HFFc6 (cell line): Measurements from ENCODE around the gene RILPL2. TPM values are rescaled to one million over a fixed set of nuclear protein-coding genes. Genes with fewer than 3 reads are reported as not detected.
"Not testable (repeated sequence)": the region's sequence is repeated elsewhere in the genome, so short reads cannot be mapped to it uniquely, and the experiment has no call there.

Experiments used
- DNase-seq: peaks from one replicate; pipeline ENCODE4 v3.0.0-alpha.2; 2018
- H3K27ac Mint-ChIP-seq: 2 replicates; pipeline ENCODE4 v1.8.0; 2020; ENCODE audit warnings: mild to moderate bottlenecking, mixed read lengths
- H3K27me3 Mint-ChIP-seq: 2 replicates; pipeline ENCODE4 v1.8.0; 2021; ENCODE audit warnings: mild to moderate bottlenecking, moderate library complexity, mixed read lengths; ENCODE audit not compliant: insufficient read depth
- H3K36me3 Mint-ChIP-seq: 2 replicates; pipeline ENCODE4 v1.8.0; 2021; ENCODE audit warnings: low read depth, mixed read lengths
- H3K4me1 Mint-ChIP-seq: 2 replicates; pipeline ENCODE4 v1.8.0; 2020; ENCODE audit warnings: low read depth, mixed read lengths
- H3K4me3 Mint-ChIP-seq: 2 replicates; pipeline ENCODE4 v1.8.0; 2020; ENCODE audit warnings: mild to moderate bottlenecking, moderate library complexity, mixed read lengths
- H3K9me3 Mint-ChIP-seq: 2 replicates; pipeline ENCODE4 v1.8.0; 2020; ENCODE audit warnings: mild to moderate bottlenecking, mixed read lengths
- CTCF ChIP-seq: fragments of 200-600 bp; sonication (generic); IDR thresholded peaks from 2 replicates; pipeline ENCODE4 v1.5.0; 2021; ENCODE audit warnings: antibody characterized with exemption, mild to moderate bottlenecking
- long read RNA-seq: library from polyadenylated mRNA; unstranded; transcript quantifications from one replicate; pipeline ENCODE4 v2.0.0, GENCODE V29; 2019
- total RNA-seq, 6 experiments: library from RNA; stranded (reverse); fragmentation: NEBNext Ultra II Directional; extraction: Animal tissue kit (Norgen Biotek cat#: 25700); gene quantifications; 2 replicates in 1 of 6; 3 replicates in 5 of 6; pipeline ENCODE4 v1.2.3, GENCODE V29; 2021

The RILPL2 gene, protein sequence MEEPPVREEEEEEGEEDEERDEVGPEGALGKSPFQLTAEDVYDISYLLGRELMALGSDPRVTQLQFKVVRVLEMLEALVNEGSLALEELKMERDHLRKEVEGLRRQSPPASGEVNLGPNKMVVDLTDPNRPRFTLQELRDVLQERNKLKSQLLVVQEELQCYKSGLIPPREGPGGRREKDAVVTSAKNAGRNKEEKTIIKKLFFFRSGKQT
- 1 to 10 TPM; 4.4 to 6.0 (median 5.5) TPM for total RNA-seq
- long read RNA-seq, full-length matches to known transcripts = 38 of 48 reads
- long read RNA-seq, partial matches to known transcripts = 2 of 48 reads
- long read RNA-seq, other reads (novel, unspliced or antisense) = 8 of 48 reads

GRCh38 chr12:123436017-123436964 lies at the start of gene RILPL2:
RILPL2 (minus strand) TSS chr12:123436684; CDS start chr12:123436420, 264 bp downstream.
- H3K36me3 Mint-ChIP-seq = peaks cover 8% of the 10 kb centered on the region
- TF ChIP-seq CTCF = peak; percentile 31; the same call in 1 of the 2 replicates
- peaks cover 6% of the 10 kb centered on the region for H3K27me3 Mint-ChIP-seq
- H3K4me1 Mint-ChIP-seq = peaks cover 21% of the 10 kb centered on the region
- H3K9me3 Mint-ChIP-seq = no peaks in the 10 kb centered on the region
- H3K27ac Mint-ChIP-seq = peak within 1 kb of the TSS; percentile 93
- DNase-seq = peak; percentile 87
- H3K4me3 Mint-ChIP-seq = peak within 1 kb of the TSS; percentile 96

GRCh38 chr12:123485756-123486155 lies 49.3 kb upstream of the RILPL2 start:
- H3K9me3 Mint-ChIP-seq = no peaks in the 10 kb centered on the region
- H3K4me1 Mint-ChIP-seq = no peaks in the 10 kb centered on the region
- H3K4me3 Mint-ChIP-seq = no peak overlapping the region
- DNase-seq = no peak
- no peak for TF ChIP-seq CTCF
- H3K27ac Mint-ChIP-seq = no peak overlapping the region
- no peaks in the 10 kb centered on the region; the same call in none of the 2 replicates for H3K27me3 Mint-ChIP-seq
- H3K36me3 Mint-ChIP-seq = no peaks in the 10 kb centered on the region; the same call in none of the 2 replicates

GRCh38 chr12:123483602-123484248 lies 47.2 kb upstream of the RILPL2 start:
- H3K9me3 Mint-ChIP-seq = no peaks in the 10 kb centered on the region
- no peaks in the 10 kb centered on the region; the same call in none of the 2 replicates for H3K27me3 Mint-ChIP-seq
- H3K4me3 Mint-ChIP-seq = no peak overlapping the region
- H3K4me1 Mint-ChIP-seq = no peaks in the 10 kb centered on the region
- H3K27ac Mint-ChIP-seq = no peak overlapping the region
- TF ChIP-seq CTCF = no peak
- no peak for DNase-seq
- no peaks in the 10 kb centered on the region; the same call in none of the 2 replicates for H3K36me3 Mint-ChIP-seq

- H3K4me3 Mint-ChIP-seq = no peak overlapping the region
- DNase-seq = no peak
- no peak for TF ChIP-seq CTCF
These were observed 46.4 kb upstream of the RILPL2 start for GRCh38 chr12:123482876-123483275.

DNA sequence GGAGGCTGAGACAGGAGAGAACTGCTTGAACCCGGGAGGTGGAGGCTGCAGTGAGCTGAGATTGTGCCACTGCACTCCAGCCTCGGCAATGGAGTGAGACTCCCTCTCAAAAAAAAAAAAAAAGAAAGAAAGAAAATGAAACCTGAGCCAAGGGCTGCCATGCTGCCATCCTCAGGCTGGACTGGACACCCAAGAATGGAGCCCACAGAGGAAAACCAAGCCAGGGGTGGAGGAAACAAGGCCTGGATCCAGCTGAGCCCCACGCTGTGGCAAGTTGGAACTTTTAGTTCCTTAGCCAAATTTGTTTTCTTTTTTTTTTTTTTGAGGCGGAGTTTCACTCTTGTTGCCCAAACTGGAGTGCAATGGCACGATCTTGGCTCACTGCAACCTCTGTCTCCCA lies 44.8 kb upstream of the RILPL2 start:
- not testable (repeated sequence) for H3K4me3 Mint-ChIP-seq, H3K4me1 Mint-ChIP-seq, H3K36me3 Mint-ChIP-seq, DNase-seq, H3K27me3 Mint-ChIP-seq, H3K27ac Mint-ChIP-seq, H3K9me3 Mint-ChIP-seq

More at GRCh38 chr12:123482876-123483275, 46.4 kb upstream of the RILPL2 start:
- H3K4me1 Mint-ChIP-seq = no peaks in the 10 kb centered on the region
- no peaks in the 10 kb centered on the region; the same call in none of the 2 replicates for H3K27me3 Mint-ChIP-seq
- no peaks in the 10 kb centered on the region for H3K9me3 Mint-ChIP-seq
- no peaks in the 10 kb centered on the region; the same call in none of the 2 replicates for H3K36me3 Mint-ChIP-seq
- no peak overlapping the region for H3K27ac Mint-ChIP-seq
